ENCODE measurements around the gene CRTC1. TPM values are rescaled to one million over a fixed set of nuclear protein-coding genes. Genes with fewer than 3 reads are reported as not detected.

The CRTC1 gene
- total RNA-seq, 1 experiment from 2014 or later: 12.3 TPM

- TF ChIP-seq STAT6 (CRISPR knock-in tag; conservative IDR thresholded peaks at IDR 0.05; ENCODE audit: low read depth) (no peak), MLX (CRISPR knock-in tag; IDR thresholded peaks at IDR 0.05) (no peak), AFF4 (CRISPR knock-in tag; IDR thresholded peaks at IDR 0.05; ENCODE audit: borderline replicate concordance) (no peak), ZBTB43 (CRISPR knock-in tag; IDR thresholded peaks at IDR 0.05) (no peak), TEAD1 (CRISPR knock-in tag; IDR thresholded peaks at IDR 0.05) (no peak), ZNF512 (CRISPR knock-in tag; IDR thresholded peaks at IDR 0.05; ENCODE audit: borderline replicate concordance) (no peak), E2F5 (CRISPR knock-in tag; IDR thresholded peaks at IDR 0.05) (no peak), CBFB (CRISPR knock-in tag; IDR thresholded peaks at IDR 0.05; ENCODE audit: low read depth) (no peak), ZNF138 (CRISPR knock-in tag; conservative IDR thresholded peaks at IDR 0.05) (no peak)
Observed at GRCh38 chr19:18759995-18760426, 76.5 kb downstream of the CRTC1 start (continued).

- H3K36me3 Mint-ChIP-seq: no peaks in the 10 kb centered on the region
- DNase-seq (ENCODE audit: low spot score) (no peak), ATAC-seq (no peak)
- CTCF ChIA-PET: interaction anchor here (0.5 to 1.7 kb wide), 6 partner anchors 31 to 291 kb away, joined by 3 to 10 read pairs (median 4); partner anchors contain the start of gene REX1BD
- peaks cover 44% of the 10 kb centered on the region for H3K27me3 Mint-ChIP-seq (ENCODE audit: low read depth)
- no peak overlapping the region for H3K27ac Mint-ChIP-seq
- H3K9me3 Mint-ChIP-seq: no peaks in the 10 kb centered on the region
- POLR2A ChIA-PET: no interaction called here
- peaks cover 2% of the 10 kb centered on the region; the same call in 1 of the 2 replicates for H3K4me1 Mint-ChIP-seq
- no peak overlapping the region for H3K4me3 Mint-ChIP-seq
- TF ChIP-seq SOX15 (CRISPR knock-in tag; IDR thresholded peaks at IDR 0.05) (no peak), ZBTB43 (CRISPR knock-in tag; IDR thresholded peaks at IDR 0.05) (no peak), TCF7 (CRISPR knock-in tag; IDR thresholded peaks at IDR 0.05; ENCODE audit: low read depth) (no peak), ZNF416 (CRISPR knock-in tag; IDR thresholded peaks at IDR 0.05) (no peak), SP1 (CRISPR knock-in tag; conservative IDR thresholded peaks at IDR 0.05) (no peak), RORB (CRISPR knock-in tag; IDR thresholded peaks at IDR 0.05) (no peak), ZNF532 (CRISPR knock-in tag; IDR thresholded peaks at IDR 0.05; ENCODE audit: borderline replicate concordance) (no peak), ZNF396 (CRISPR knock-in tag; IDR thresholded peaks at IDR 0.05; ENCODE audit: borderline replicate concordance) (no peak)
Observed at GRCh38 chr19:18760440-18761383, 77.2 kb downstream of the CRTC1 start.
